Islet of Langerhans (tissue), 1 donor: ENCODE data around the gene RBBP4.

Experiments used
- FAIRE-seq: peaks from one replicate; lab custom pipeline; 2011; peaks lifted over from hg19 to GRCh38; lab: Jason Lieb, UNC

Gene RBBP4

DNA sequence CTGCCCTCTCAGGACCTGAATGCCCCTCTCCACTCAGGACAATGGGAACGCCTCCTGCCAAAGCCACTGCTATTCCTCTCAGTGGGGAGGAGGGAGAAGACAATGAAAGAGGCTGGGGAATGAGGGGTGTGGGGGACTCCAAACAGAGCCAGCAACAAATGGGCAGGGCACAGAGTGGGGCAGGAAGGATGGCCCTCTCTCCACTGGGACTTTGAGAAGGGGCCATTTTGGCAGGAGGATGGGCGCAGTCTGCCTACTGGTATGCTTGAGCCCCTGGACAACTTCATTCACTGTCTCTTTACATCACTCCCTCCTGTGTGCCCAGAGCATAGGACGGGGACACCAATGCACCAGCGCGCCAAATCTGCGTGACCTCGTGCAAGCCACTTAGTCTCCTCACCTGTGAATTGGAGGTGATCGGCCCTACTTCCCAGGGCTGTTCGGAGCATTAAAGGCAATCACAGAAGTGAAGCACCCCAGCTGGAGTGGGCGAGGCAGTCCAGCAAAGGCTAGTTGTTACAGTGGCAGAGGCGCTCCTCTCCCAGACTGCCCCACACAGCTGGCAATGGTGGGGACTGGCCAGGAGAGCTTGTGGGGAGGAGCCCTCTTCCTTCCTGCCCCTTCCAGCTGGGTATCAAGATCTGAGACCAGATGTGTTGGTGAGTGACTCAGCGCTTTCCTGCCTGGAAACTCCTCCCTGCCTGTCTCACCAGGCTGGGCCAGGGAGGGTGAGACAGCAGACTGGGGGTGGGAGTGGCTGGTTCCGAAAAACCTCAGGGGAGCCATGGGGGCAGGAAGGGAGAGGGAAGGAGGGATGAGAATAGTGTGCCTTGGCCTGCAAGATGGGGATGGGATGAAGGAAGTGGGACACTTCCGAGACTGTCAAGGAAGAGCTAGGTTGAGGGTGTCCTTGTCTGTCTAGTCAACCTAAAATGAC is 73.9 kb downstream of the RBBP4 start:
- no peak for FAIRE-seq

GRCh38 chr1:32725615-32725982 is 74.6 kb downstream of the RBBP4 start:
- no peak for FAIRE-seq

GRCh38 chr1:32727876-32728275 is 76.9 kb downstream of the RBBP4 start:
- no peak for FAIRE-seq

- no peak for FAIRE-seq
These were observed 77.5 kb downstream of the RBBP4 start for GRCh38 chr1:32728413-32729077.

DNA sequence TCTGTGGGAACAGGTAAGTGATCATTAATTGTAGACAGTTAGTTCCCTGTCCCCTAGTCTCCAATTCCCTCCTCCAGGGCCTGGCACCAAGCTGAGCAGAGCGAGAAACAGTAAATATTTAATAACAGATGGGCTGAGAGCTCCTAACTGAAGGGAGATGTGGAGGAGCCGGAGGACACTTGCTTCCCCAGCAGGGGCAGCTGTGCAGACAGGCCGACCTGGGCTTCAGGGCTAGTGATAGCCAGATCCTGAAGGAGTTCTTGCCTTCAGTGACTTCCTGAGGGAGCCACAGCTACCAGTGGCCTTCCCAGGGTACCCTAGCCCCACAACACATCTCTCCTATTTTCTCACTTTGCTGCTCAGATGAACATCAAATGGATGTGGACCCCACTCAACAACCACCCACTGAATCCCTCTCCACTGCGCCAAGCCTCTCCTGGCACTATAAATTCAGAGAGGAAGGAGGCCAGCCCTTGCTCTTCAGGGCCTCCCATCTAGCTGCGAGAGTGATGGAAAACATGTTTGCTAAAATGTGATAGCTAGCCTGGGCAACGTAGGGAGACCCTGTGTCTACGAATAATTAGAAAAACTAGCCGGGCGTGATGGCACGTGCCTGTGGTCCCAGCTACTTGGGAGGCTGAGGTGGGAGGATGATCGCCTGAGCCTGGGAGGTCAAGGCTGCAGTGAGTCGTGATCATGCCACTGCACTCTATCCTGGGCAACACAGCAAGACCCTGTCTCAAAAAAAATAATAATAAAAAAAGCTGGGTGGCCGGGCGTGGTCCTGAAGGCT is 78.4 kb downstream of the RBBP4 start:
- no peak for FAIRE-seq

GRCh38 chr1:32733582-32734321 is 82.7 kb downstream of the RBBP4 start:
- no peak for FAIRE-seq
